RWPE1 (cell line): ENCODE measurements around the gene DNAJB8.

ENCODE experiments used
- CTCF ChIA-PET: fragments of 350-600 bp; sonication (Branson Sonifier 250); formaldehyde crosslinking; extraction: SDS; loops from one replicate; lab custom pipeline; 2021; lab: Yijun Ruan, JAX
- POLR2A ChIA-PET: fragments of 400-600 bp; formaldehyde crosslinking; extraction: SDS; loops from one replicate; lab custom pipeline; 2020; ENCODE audit warnings: antibody characterized with exemption; ENCODE audit not compliant: low non-redundant PET; lab: Yijun Ruan, JAX
- DNase-seq: peaks from one replicate; pipeline ENCODE4 v3.0.0; 2012; ENCODE audit warnings: low spot score
- H3K27ac ChIP-seq: fragments of 450-650 bp; 2 replicates; pipeline ENCODE4 v1.5.1; 2017
- TF ChIP-seq, protein P1 (sequence below): fragments of 450-650 bp; conservative IDR thresholded peaks from 2 replicates; pipeline ENCODE4 v1.5.1; 2017; ENCODE audit warnings: low read depth, mild to moderate bottlenecking

Gene DNAJB8

DNA sequence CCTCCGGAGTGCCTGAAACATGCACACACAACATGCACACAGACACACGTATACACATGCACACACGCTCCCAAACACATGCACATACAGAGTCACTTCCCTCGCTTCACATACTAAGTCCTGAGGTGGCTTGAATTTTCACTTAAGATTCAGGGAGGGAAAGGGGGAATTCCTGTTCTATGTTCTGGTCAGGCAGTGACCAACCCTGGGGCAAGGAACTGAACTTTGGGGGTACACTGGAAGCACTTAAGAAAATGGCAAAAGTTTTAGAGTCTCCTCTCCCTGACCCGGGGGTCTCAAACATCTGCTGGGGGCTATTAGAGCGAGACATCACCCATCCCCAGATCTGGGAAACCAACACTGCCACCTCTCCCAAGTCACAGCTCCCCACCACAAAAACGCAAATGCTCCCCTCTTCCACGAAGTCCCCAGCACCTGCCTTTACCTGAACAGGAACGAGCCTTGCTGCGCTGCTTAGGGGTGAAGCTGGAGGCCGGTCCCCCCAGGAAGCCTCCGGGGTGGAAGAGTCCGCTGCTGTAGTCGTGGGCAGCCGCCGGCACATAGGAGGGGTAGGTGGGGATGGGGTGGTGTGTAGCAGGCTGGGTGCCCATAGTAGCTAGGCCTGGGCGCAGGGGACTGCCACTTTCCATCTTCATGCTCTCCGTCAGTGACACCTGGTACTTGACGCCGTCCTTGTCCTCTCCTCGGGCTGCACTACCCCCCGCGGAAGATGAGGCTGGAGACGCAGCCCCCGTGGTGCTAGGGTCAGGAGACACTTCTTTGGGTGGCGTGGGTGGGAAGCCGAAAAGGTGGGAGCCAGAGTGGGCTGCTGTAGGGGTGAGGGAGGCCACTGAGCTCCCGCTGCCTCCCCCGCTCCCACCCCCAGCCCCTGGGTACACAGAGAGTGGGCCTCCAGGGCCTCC, 18.9 kb upstream of the DNAJB8 start:
- DNase-seq, result no peak
- ChIA-PET POLR2A (no interaction called here), CTCF (no interaction called here)
- H3K27ac ChIP-seq, result no peak overlapping the region
- TF ChIP-seq, protein P1, sequence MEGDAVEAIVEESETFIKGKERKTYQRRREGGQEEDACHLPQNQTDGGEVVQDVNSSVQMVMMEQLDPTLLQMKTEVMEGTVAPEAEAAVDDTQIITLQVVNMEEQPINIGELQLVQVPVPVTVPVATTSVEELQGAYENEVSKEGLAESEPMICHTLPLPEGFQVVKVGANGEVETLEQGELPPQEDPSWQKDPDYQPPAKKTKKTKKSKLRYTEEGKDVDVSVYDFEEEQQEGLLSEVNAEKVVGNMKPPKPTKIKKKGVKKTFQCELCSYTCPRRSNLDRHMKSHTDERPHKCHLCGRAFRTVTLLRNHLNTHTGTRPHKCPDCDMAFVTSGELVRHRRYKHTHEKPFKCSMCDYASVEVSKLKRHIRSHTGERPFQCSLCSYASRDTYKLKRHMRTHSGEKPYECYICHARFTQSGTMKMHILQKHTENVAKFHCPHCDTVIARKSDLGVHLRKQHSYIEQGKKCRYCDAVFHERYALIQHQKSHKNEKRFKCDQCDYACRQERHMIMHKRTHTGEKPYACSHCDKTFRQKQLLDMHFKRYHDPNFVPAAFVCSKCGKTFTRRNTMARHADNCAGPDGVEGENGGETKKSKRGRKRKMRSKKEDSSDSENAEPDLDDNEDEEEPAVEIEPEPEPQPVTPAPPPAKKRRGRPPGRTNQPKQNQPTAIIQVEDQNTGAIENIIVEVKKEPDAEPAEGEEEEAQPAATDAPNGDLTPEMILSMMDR, result no peak

DNA sequence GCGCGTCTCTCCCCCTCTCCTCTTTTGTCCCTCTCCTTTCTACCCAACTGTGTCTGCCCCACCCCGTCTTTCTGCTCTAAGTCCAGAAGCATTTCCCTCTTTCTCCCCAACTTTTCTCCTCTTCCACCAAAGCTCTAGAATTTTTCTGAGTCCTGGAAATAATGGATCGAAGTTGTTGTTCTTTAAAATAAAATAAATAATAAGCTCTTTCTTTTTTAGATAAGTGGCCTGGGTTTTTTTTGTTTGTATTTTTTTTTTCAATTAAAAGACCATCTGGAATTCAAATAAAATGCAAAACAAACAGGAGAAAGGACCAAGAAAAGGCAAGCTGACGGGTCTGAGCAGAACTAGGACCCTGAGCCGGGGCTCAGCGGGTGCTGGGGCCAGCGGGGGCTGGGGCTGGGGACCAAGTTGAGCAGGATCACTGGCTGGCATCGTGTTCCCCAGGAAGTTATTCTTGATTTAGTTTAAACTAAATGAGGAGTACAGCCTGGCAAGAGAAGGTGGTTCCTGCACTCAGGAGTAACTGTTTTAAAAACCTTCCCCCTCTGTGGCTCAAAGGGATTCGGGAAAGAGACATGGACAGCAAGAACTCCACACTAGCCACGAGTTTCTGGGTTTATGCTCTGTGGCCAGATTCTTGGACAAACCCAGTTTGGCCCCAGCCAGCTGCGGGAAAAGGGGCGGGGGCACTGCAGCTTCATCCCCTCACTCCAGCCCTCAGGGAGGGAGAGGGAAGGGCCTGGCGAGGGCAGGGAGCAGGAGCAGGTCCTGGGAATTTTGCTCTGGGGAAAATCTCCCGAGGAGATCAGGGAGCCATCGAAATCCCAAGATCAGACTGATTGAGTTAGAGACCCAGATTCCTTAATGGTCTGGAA, 18.0 kb upstream of the DNAJB8 start:
- TF ChIP-seq, protein P1, result no peak
- no peak overlapping the region for H3K27ac ChIP-seq
- ChIA-PET CTCF (interaction anchor here (0.5 to 0.6 kb wide), 2 partner anchors 90 to 538 kb away, joined by 3 to 4 read pairs; no protein-coding TSS in a partner anchor), POLR2A (no interaction called here)
- DNase-seq, result no peak

DNA sequence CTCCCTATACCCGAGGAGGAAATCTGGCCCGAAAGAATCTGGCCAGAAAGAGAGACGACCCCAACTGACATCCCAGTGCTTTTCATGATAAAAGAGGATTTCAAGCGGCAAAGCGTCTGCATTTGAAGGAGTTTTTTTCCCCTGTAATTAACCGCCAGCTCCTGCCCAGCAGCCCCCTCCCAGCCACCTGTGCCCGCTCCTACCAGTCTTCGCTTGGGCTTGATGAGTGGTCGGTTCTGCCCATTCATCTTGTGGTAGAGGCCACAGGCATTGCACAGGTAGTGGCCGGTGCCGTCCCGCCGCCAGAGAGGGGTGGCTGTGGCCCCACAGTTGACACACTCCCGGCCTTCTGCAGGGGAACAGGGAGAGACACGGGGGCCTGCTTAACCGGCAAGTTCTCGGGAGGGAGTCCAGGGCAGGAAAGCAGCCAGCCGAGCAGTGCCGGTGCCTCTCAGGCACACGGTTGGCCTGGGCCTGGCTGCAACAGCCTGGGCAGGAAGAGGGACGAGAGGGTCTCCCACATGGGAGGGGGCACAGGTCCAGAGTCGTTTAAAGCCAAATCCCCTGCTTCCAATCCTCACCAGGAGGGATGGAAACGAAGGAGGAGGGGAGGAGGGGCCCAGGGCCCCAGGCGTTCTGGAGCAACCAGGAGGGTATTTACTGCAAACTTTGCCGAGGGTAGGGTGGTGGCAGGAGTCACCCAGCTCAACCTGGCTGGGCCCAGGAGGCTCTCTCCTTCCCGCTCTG, 17.1 kb upstream of the DNAJB8 start:
- no peak for DNase-seq
- POLR2A ChIA-PET, result no interaction called here
- CTCF ChIA-PET, result interaction anchor here (0.5 to 0.7 kb wide), 3 partner anchors 177 to 948 kb away, joined by 3 to 4 read pairs (median 3); no protein-coding TSS in a partner anchor
- no peak overlapping the region for H3K27ac ChIP-seq
- TF ChIP-seq, protein P1, result no peak

DNA sequence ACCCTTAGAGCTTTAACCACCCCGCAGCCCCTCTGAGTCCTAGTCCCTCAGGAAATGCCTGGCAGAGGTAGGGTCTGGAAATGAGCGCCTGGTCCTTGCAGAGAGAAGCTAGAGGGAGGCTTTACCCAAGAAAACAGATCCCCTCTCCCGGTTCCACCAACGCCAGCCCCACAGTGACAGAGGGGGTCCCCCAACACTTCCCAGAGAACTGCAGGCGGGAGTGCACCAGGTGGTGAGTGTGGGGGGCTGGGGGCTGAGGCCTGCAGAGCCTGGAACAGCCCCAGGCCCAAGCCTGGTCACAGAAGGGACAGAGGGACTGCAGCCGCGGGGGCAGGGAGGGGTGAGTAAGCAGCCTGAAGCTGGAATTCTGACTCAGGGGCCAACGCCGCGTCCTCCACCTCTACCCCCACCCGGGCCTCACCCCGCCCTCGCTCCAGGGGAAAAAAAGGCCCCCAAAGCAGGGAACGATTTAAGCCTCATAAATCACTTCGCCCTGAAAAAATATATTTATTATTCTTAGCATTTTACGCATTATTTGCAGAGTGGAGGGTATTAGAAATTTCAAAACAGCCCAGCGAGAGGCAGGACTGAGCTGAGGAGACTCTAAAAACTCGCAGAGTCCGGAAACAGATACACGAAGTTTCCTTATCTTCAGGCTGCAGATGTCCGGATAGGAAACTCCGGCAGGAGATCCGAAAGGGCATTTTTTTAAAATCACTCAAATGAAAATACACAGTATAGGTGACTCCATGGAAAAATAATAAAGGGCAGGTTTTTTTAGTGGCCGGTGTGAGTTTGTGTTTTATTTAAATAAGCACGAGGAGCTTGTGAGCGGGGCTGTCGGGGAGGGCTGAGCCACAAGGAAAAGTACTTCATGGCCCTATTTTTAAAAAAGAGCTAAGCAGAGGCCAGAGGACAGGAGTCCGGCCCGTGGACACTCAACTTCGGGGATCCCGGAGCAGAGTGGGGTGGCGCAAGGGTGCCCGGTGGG, 16.3 kb upstream of the DNAJB8 start:
- peak; percentile 49 for DNase-seq
- TF ChIP-seq, protein P1, result no peak
- POLR2A ChIA-PET, result no interaction called here
- CTCF ChIA-PET, result interaction anchor here (0.6 to 0.9 kb wide), 3 partner anchors 57 to 949 kb away, joined by 3 to 4 read pairs (median 3); no protein-coding TSS in a partner anchor
- no peak overlapping the region for H3K27ac ChIP-seq

DNA sequence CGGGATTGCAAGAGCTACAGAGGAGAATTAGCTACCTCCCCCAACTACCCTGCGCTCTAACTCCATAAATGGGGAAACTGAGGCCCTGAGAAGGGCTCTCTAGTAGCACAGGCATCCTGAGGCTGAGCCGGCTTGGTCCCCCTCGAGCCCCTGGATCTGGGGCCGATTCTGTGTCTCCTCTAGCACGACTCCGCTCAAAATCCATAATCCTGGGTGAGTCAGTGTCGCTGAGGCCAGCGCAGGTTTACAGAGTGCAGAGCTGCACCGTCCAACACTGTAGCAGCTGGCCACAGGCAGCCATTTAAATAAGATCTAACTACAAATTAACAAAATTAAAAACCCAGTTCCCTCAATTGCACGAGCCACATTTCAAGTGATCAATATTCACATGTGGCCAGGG, 15.5 kb upstream of the DNAJB8 start:
- CTCF ChIA-PET, result interaction anchor here (0.6 kb wide), 3 partner anchors 84 to 380 kb away, joined by 3 to 4 read pairs (median 3); no protein-coding TSS in a partner anchor
- no peak overlapping the region for H3K27ac ChIP-seq
- no peak for DNase-seq
- POLR2A ChIA-PET, result no interaction called here
- TF ChIP-seq, protein P1, result no peak
